Uterus (tissue), 4 donors: ENCODE measurements around the gene KIF20B. TPM values are rescaled to one million over a fixed set of nuclear protein-coding genes. Genes with fewer than 3 reads are reported as not detected.

ENCODE experiments used
- DNase-seq, 2 donors: peaks; one replicate each; pipeline ENCODE4 v3.0.0-alpha.2; 2019 to 2020
- H3K27ac ChIP-seq, 2 donors: fragments of 200-600 bp; sonication (generic); 1 replicate in 1 of 2; 2 replicates in 1 of 2; pipeline ENCODE4 v1.5.1; 2016 to 2018
- H3K27me3 ChIP-seq, 2 donors: fragments of 200-600 bp; sonication (generic); one replicate each; pipeline ENCODE4 v1.5.1; 2018 to 2019; ENCODE audit warnings: control low read depth in 1 of 2
- H3K36me3 ChIP-seq, 2 donors: fragments of 200-600 bp; sonication (generic); one replicate each; pipeline ENCODE4 v1.5.1; 2019; ENCODE audit warnings: control low read depth in 1 of 2
- H3K4me1 ChIP-seq, 2 donors: fragments of 200-600 bp; sonication (generic); one replicate each; pipeline ENCODE4 v1.5.1; 2018 to 2019; ENCODE audit warnings: control low read depth in 1 of 2
- H3K4me3 ChIP-seq, 2 donors: fragments of 200-600 bp; sonication (generic); 1 replicate in 1 of 2; 2 replicates in 1 of 2; pipeline ENCODE4 v1.5.1; 2018 to 2019; ENCODE audit warnings: mild to moderate bottlenecking in 1 of 2
- H3K9me3 ChIP-seq, 2 donors: fragments of 200-600 bp; sonication (generic); one replicate each; pipeline ENCODE4 v1.5.1; 2019; ENCODE audit warnings: control low read depth in 1 of 2
- CTCF ChIP-seq, 4 experiments: fragments of 200-600 bp in 2 of 4; fragments of 450-650 bp in 2 of 4; sonication (generic) in 2 of 4; IDR thresholded peaks; one replicate each; pipeline ENCODE4 v1.5.1; 2016 to 2019; ENCODE audit warnings: antibody characterized with exemption in 4 of 4, mild to moderate bottlenecking in 2 of 4, moderate library complexity in 1 of 4
- POLR2A ChIP-seq, 2 donors: fragments of 450-650 bp; IDR thresholded peaks; one replicate each; pipeline ENCODE4 v1.6.1; 2016; ENCODE audit warnings: antibody characterized with exemption in 2 of 2, mild to moderate bottlenecking in 1 of 2, moderate library complexity in 1 of 2
- intact Hi-C: fragments of 100-400 bp; cut with DNase I; formaldehyde crosslinking; loops from one replicate; pipeline ENCODE4 v1.15.1; 2023; ENCODE audit warnings: low total_unique reads
- total RNA-seq, 4 donors: library from RNA; depleted of rRNA in 3 of 4; stranded (reverse); fragments of >200 nt in 3 of 4; gene quantifications; one replicate each; pipeline versions ENCODE4 v1.1.0 to v1.2.4, GENCODE V29; 2014 to 2023
- donor health status: DM: yes; HTN: yes; CAD: no.

KIF20B gene
- total RNA-seq, 4 donors from 2014 or later = 0.77 to 19.4 (median 6.3) TPM

GRCh38 chr10:89697946-89698345, 3.4 kb upstream of the KIF20B start:
- no peak for DNase-seq
- TF ChIP-seq POLR2A (IDR thresholded peaks at IDR 0.05) (no peak), CTCF (IDR thresholded peaks at IDR 0.05) (no peak)
- intact Hi-C loops = no loop called here

GRCh38 chr10:89699581-89700064, 1.8 kb upstream of the KIF20B start:
- Histone ChIP-seq H3K4me1 (no peaks in the 10 kb centered on the region), H3K4me3 (no peak overlapping the region), H3K9me3 (no peaks in the 10 kb centered on the region), H3K27ac (no peak overlapping the region), H3K27me3 (no peaks in the 10 kb centered on the region), H3K36me3 (no peaks in the 10 kb centered on the region)
- no peak for DNase-seq
- intact Hi-C loops = no loop called here
- TF ChIP-seq CTCF (IDR thresholded peaks at IDR 0.05) (no peak), POLR2A (IDR thresholded peaks at IDR 0.05) (no peak)

More at GRCh38 chr10:89697946-89698345, 3.4 kb upstream of the KIF20B start:
- Histone ChIP-seq H3K4me3 (no peak overlapping the region), H3K36me3 (no peaks in the 10 kb centered on the region), H3K27me3 (no peaks in the 10 kb centered on the region), H3K27ac (no peak overlapping the region), H3K4me1 (no peaks in the 10 kb centered on the region), H3K9me3 (no peaks in the 10 kb centered on the region)

- Histone ChIP-seq H3K27me3 (no peaks in the 10 kb centered on the region), H3K27ac (peak overlapping the region; percentile 85 to 87), H3K4me3 (peak overlapping the region; percentile 71 to 83), H3K36me3 (no peaks in the 10 kb centered on the region), H3K9me3 (no peaks in the 10 kb centered on the region), H3K4me1 (no peaks in the 10 kb centered on the region)
- intact Hi-C loops = no loop called here
- DNase-seq = no peak
- no peak for TF ChIP-seq CTCF (IDR thresholded peaks at IDR 0.05)
- TF ChIP-seq POLR2A (IDR thresholded peaks at IDR 0.05) = no peak
These were observed 508 bp upstream of the KIF20B start for GRCh38 chr10:89700923-89701241.

GRCh38 chr10:89702121-89702480, 711 bp downstream of the KIF20B start:
- no peaks in the 10 kb centered on the region for H3K9me3 ChIP-seq
- H3K27ac ChIP-seq = peak overlapping the region in 1 of 2 donors; percentile 87
- no peaks in the 10 kb centered on the region for H3K27me3 ChIP-seq
- intact Hi-C loops = no loop called here
- TF ChIP-seq CTCF (IDR thresholded peaks at IDR 0.05) = no peak
- no peak for TF ChIP-seq POLR2A (IDR thresholded peaks at IDR 0.05)
- peak overlapping the region; percentile 71 to 83 for H3K4me3 ChIP-seq
- no peak for DNase-seq
- no peaks in the 10 kb centered on the region for H3K4me1 ChIP-seq
- H3K36me3 ChIP-seq = no peaks in the 10 kb centered on the region

GRCh38 chr10:89705466-89705865, 4.1 kb downstream of the KIF20B start:
- TF ChIP-seq POLR2A (IDR thresholded peaks at IDR 0.05) = no peak
- no peak for DNase-seq
- no peaks in the 10 kb centered on the region for H3K36me3 ChIP-seq
- no peaks in the 10 kb centered on the region for H3K9me3 ChIP-seq
- H3K27me3 ChIP-seq = no peaks in the 10 kb centered on the region
- no peak overlapping the region for H3K27ac ChIP-seq
- H3K4me1 ChIP-seq = no peaks in the 10 kb centered on the region
- no peak overlapping the region for H3K4me3 ChIP-seq
- intact Hi-C loops = no loop called here

- no peaks in the 10 kb centered on the region for H3K9me3 ChIP-seq
- TF ChIP-seq CTCF (IDR thresholded peaks at IDR 0.05) (no peak), POLR2A (IDR thresholded peaks at IDR 0.05) (no peak)
- no peaks in the 10 kb centered on the region for H3K36me3 ChIP-seq
- H3K27ac ChIP-seq = no peak overlapping the region
- no peaks in the 10 kb centered on the region for H3K4me1 ChIP-seq
- H3K27me3 ChIP-seq = no peaks in the 10 kb centered on the region
- no peak for DNase-seq
- no peak overlapping the region for H3K4me3 ChIP-seq
- intact Hi-C loops = no loop called here
These were observed 4.6 kb downstream of the KIF20B start for GRCh38 chr10:89706011-89706410.
